ENCODE results near the gene RMDN3.

GRCh38 chr15:40754574-40754882 is 526 bp downstream of the RMDN3 start:
- TF ChIP-seq ZNF274 (IDR thresholded peaks at IDR 0.05; ENCODE audit: low read depth, low read length) = no peak
- no peak for TF ChIP-seq SUZ12 (IDR thresholded peaks at IDR 0.05; ENCODE audit: extremely low read depth, insufficient read depth, insufficient read length)
- TF ChIP-seq YY1 (IDR thresholded peaks at IDR 0.05; ENCODE audit: insufficient read depth, insufficient read length) = no peak
